Coronary artery (tissue), 2 donors: ENCODE results near the gene CDK11B.
"Not testable (repeated sequence)": the region's sequence is repeated elsewhere in the genome, so short reads cannot be mapped to it uniquely, and the experiment has no call there.

Source experiments
- DNase-seq: peaks from one replicate; pipeline ENCODE4 v3.0.0-alpha.2; 2017; ENCODE audit warnings: low spot score
- H3K27ac ChIP-seq, 2 donors: fragments of 200-600 bp; sonication (generic); one replicate each; pipeline ENCODE4 v1.5.1; 2016 to 2019
- H3K4me3 ChIP-seq: fragments of 200-600 bp; sonication (generic); 2 replicates; pipeline ENCODE4 v1.5.1; 2016; ENCODE audit warnings: mild to moderate bottlenecking, moderate library complexity
- CTCF ChIP-seq: fragments of 200-600 bp; sonication (generic); IDR thresholded peaks from one replicate; pipeline ENCODE4 v1.5.1; 2019; ENCODE audit warnings: antibody characterized with exemption

The CDK11B gene

GRCh38 chr1:1677718-1678580 lies 19.1 kb upstream of the CDK11B start:
- TF ChIP-seq CTCF, result no peak
- DNase-seq, result no peak
- no peak overlapping the region for H3K4me3 ChIP-seq
- no peak overlapping the region for H3K27ac ChIP-seq

- not testable (repeated sequence) for H3K4me3 ChIP-seq, DNase-seq, H3K27ac ChIP-seq
Observed at GRCh38 chr1:1676087-1676486, 17.3 kb upstream of the CDK11B start.

GRCh38 chr1:1675218-1675617 lies 16.4 kb upstream of the CDK11B start:
- not testable (repeated sequence) for DNase-seq, H3K4me3 ChIP-seq

GRCh38 chr1:1674806-1675205 lies 16.0 kb upstream of the CDK11B start:
- H3K27ac ChIP-seq, DNase-seq, H3K4me3 ChIP-seq: not testable (repeated sequence)

More at GRCh38 chr1:1675218-1675617, 16.4 kb upstream of the CDK11B start:
- H3K27ac ChIP-seq, result not testable (repeated sequence)

- TF ChIP-seq CTCF, result no peak
- Histone ChIP-seq H3K27ac (no peak overlapping the region), H3K4me3 (no peak overlapping the region)
- no peak for DNase-seq
Observed at GRCh38 chr1:1672181-1672965, 13.6 kb upstream of the CDK11B start.

GRCh38 chr1:1671365-1672119 lies 12.7 kb upstream of the CDK11B start:
- no peak for TF ChIP-seq CTCF
- no peak for DNase-seq
- H3K27ac ChIP-seq, result no peak overlapping the region
- no peak overlapping the region for H3K4me3 ChIP-seq

GRCh38 chr1:1670866-1671265 lies 12.1 kb upstream of the CDK11B start:
- Histone ChIP-seq H3K27ac (no peak overlapping the region), H3K4me3 (no peak overlapping the region)
- no peak for TF ChIP-seq CTCF
- DNase-seq, result no peak
